Natural killer cell (primary cell): Measurements from ENCODE around the gene HACD4. TPM values are rescaled to one million over a fixed set of nuclear protein-coding genes. Genes with fewer than 3 reads are reported as not detected.

ENCODE experiments used
- ATAC-seq, 3 donors: fragments of 150-1000 bp in 2 of 3; fragments of 200-7000 bp in 1 of 3; cut with Tn5 transposase; 1 replicate in 1 of 3; 2 replicates in 2 of 3; pipeline ENCODE4 v1.10.0; 2021; ENCODE audit warnings: mild to moderate bottlenecking in 2 of 3, moderate library complexity in 2 of 3
- DNase-seq, 2 donors: peaks; one replicate each; pipeline versions ENCODE4 v3.0.0 to v3.0.0-alpha.2; 2013 to 2021; ENCODE audit warnings: mixed read lengths in 1 of 2
- H3K27ac ChIP-seq: one replicate; pipeline ENCODE4 v1.5.1; 2013; ENCODE audit warnings: mild to moderate bottlenecking, low read length
- H3K27me3 ChIP-seq: one replicate; pipeline ENCODE4 v1.6.1; 2013; ENCODE audit warnings: low read length; ENCODE audit not compliant: control insufficient read depth, insufficient read depth
- H3K36me3 ChIP-seq: one replicate; pipeline ENCODE4 v1.6.1; 2013; ENCODE audit warnings: low read length; ENCODE audit not compliant: control insufficient read depth, insufficient read depth
- H3K4me1 ChIP-seq: one replicate; pipeline ENCODE4 v1.6.1; 2013; ENCODE audit warnings: low read length; ENCODE audit not compliant: control insufficient read depth, insufficient read depth
- H3K4me3 ChIP-seq: one replicate; pipeline ENCODE4 v1.5.1; 2013; ENCODE audit warnings: low read length
- H3K9me3 ChIP-seq: one replicate; pipeline ENCODE4 v1.6.1; 2013; ENCODE audit warnings: low read length; ENCODE audit not compliant: control insufficient read depth, insufficient read depth
- H3K27ac Mint-ChIP-seq, 2 donors: one replicate each; pipeline ENCODE4 v1.8.0; 2022; ENCODE audit warnings: mild to moderate bottlenecking in 2 of 2, mixed read lengths in 2 of 2, moderate library complexity in 1 of 2
- H3K27me3 Mint-ChIP-seq, 2 donors: one replicate each; pipeline ENCODE4 v1.8.0; 2022; ENCODE audit warnings: low read depth in 2 of 2, mixed read lengths in 2 of 2
- H3K36me3 Mint-ChIP-seq: one replicate; pipeline ENCODE4 v1.8.0; 2022; ENCODE audit warnings: mixed read lengths
- H3K4me1 Mint-ChIP-seq, 2 donors: one replicate each; pipeline ENCODE4 v1.8.0; 2022; ENCODE audit warnings: mixed read lengths in 2 of 2
- H3K4me3 Mint-ChIP-seq: one replicate; pipeline ENCODE4 v1.8.0; 2022; ENCODE audit warnings: mild to moderate bottlenecking, moderate library complexity, mixed read lengths
- H3K9me3 Mint-ChIP-seq, 2 donors: one replicate each; pipeline ENCODE4 v1.8.0; 2022; ENCODE audit warnings: mixed read lengths in 2 of 2
- CTCF ChIP-seq: fragments of 200-600 bp; IDR thresholded peaks from one replicate; pipeline ENCODE4 v1.8.0; 2022; ENCODE audit warnings: antibody characterized with exemption
- WGBS: methylation state at CpG from one replicate; pipeline ENCODE4 v1.1.7; 2013; ENCODE audit warnings: missing lambda C conversion rate; ENCODE audit not compliant: insufficient coverage; 5-methylcytosine and 5-hydroxymethylcytosine counted together
- intact Hi-C: fragments of 100-400 bp; cut with micrococcal nuclease; formaldehyde crosslinking; loops from one replicate; pipeline ENCODE4 v1.14.2; 2022
- total RNA-seq, 4 donors: library from RNA; stranded (reverse); fragments of 120-200 nt in 1 of 4; gene quantifications; one replicate each; pipeline versions ENCODE4 v1.2.3 to v1.2.4, GENCODE V29; 2013 to 2022

Gene HACD4
- total RNA-seq, 3 donors from 2014 or later (not counting 1 experiment from before 2014, with no cell fraction given): 14.0 to 16.5 (median 14.4) TPM

GRCh38 chr9:20985851-20986600, 45.4 kb downstream of the HACD4 start:
- no peak overlapping the region for H3K4me3 ChIP-seq
- no peaks in the 10 kb centered on the region for H3K9me3 Mint-ChIP-seq
- intact Hi-C loops: no loop called here
- H3K4me3 Mint-ChIP-seq: no peak overlapping the region
- H3K36me3 ChIP-seq: peaks cover 17% of the 10 kb centered on the region
- H3K27me3 ChIP-seq: no peaks in the 10 kb centered on the region
- H3K27me3 Mint-ChIP-seq: no peaks in the 10 kb centered on the region
- no peaks in the 10 kb centered on the region for H3K9me3 ChIP-seq
- TF ChIP-seq CTCF: no peak
- peaks cover 7% of the 10 kb centered on the region for H3K4me1 ChIP-seq
- H3K36me3 Mint-ChIP-seq: peaks cover 10% of the 10 kb centered on the region
- no peaks in the 10 kb centered on the region for H3K4me1 Mint-ChIP-seq
- WGBS: 96% methylated on average over 6 of the region's 6 CpGs
- no peak overlapping the region for H3K27ac ChIP-seq
- no peak for DNase-seq
- H3K27ac Mint-ChIP-seq: no peak overlapping the region
- ATAC-seq: no peak

GRCh38 chr9:20984506-20984905, 46.9 kb downstream of the HACD4 start:
- H3K27ac Mint-ChIP-seq: no peak overlapping the region
- no peak overlapping the region for H3K4me3 Mint-ChIP-seq
- ATAC-seq (no peak), DNase-seq (no peak)
- peaks cover 10% of the 10 kb centered on the region for H3K36me3 Mint-ChIP-seq
- no peaks in the 10 kb centered on the region for H3K4me1 Mint-ChIP-seq
- TF ChIP-seq CTCF: no peak
- no peaks in the 10 kb centered on the region for H3K9me3 Mint-ChIP-seq
- Histone ChIP-seq H3K4me1 (no peaks in the 10 kb centered on the region), H3K9me3 (no peaks in the 10 kb centered on the region), H3K4me3 (no peak overlapping the region), H3K36me3 (peaks cover 9% of the 10 kb centered on the region), H3K27ac (no peak overlapping the region), H3K27me3 (no peaks in the 10 kb centered on the region)
- WGBS: 87% methylated on average over 2 of the region's 3 CpGs
- intact Hi-C loops: no loop called here
- H3K27me3 Mint-ChIP-seq: no peaks in the 10 kb centered on the region

GRCh38 chr9:20981486-20981885, 50.0 kb downstream of the HACD4 start:
- H3K36me3 Mint-ChIP-seq: peaks cover 10% of the 10 kb centered on the region
- DNase-seq (no peak), ATAC-seq (no peak)
- H3K4me3 ChIP-seq: no peak overlapping the region
- H3K9me3 Mint-ChIP-seq: no peaks in the 10 kb centered on the region
- H3K27me3 ChIP-seq: no peaks in the 10 kb centered on the region
- peaks cover 12% of the 10 kb centered on the region for H3K36me3 ChIP-seq
- no peak overlapping the region for H3K27ac ChIP-seq
- H3K4me1 ChIP-seq: no peaks in the 10 kb centered on the region
- no peaks in the 10 kb centered on the region for H3K9me3 ChIP-seq
- intact Hi-C loops: no loop called here
- TF ChIP-seq CTCF: no peak
- H3K27ac Mint-ChIP-seq: no peak overlapping the region
- H3K4me1 Mint-ChIP-seq: no peaks in the 10 kb centered on the region
- 100% methylated on average over 1 of the region's 2 CpGs for WGBS
- H3K4me3 Mint-ChIP-seq: no peak overlapping the region
- H3K27me3 Mint-ChIP-seq: no peaks in the 10 kb centered on the region
